HepG2 (cell line): ENCODE data around the gene NOBOX. TPM values are rescaled to one million over a fixed set of nuclear protein-coding genes. Genes with fewer than 3 reads are reported as not detected.
"Not testable (repeated sequence)": the region's sequence is repeated elsewhere in the genome, so short reads cannot be mapped to it uniquely, and the experiment has no call there.

Source experiments
- ATAC-seq: fragments of 200-7000 bp; cut with Tn5 transposase; 3 replicates; pipeline ENCODE4 v1.9.1; 2020; ENCODE audit warnings: mild to moderate bottlenecking, moderate library complexity
- BruUV-seq: library from RNA; stranded (reverse); fragments of 400-500 nt; replicated peaks from 2 replicates; lab custom pipeline; 2021; lab: Mats Ljungman, UMichigan
- CTCF ChIA-PET: fragments of 300-600 bp; formaldehyde crosslinking; extraction: SDS; loops from one replicate; lab custom pipeline; 2021; ENCODE audit warnings: low total read pairs, inconsistent platforms, low intra/inter-chr PET ratio; lab: Yijun Ruan, JAX
- POLR2A ChIA-PET: fragments of 350-600 bp; sonication (Branson Sonifier 250); formaldehyde crosslinking; loops from one replicate; lab custom pipeline; 2020; ENCODE audit warnings: antibody characterized with exemption, inconsistent platforms; lab: Yijun Ruan, JAX
- DNase-seq: peaks from one replicate; pipeline ENCODE4 v3.0.0-alpha.2; 2015; ENCODE audit warnings: low spot score
- FAIRE-seq: peaks from 3 replicates; lab custom pipeline; 2011; peaks lifted over from hg19 to GRCh38; lab: Jason Lieb, UNC
- H2AFZ ChIP-seq: one replicate; pipeline ENCODE4 v1.6.1; 2011; ENCODE audit warnings: low read length, inconsistent platforms
- H3K27ac ChIP-seq: fragments of 300-600 bp; 3 replicates; pipeline ENCODE4 v1.8.0; 2011; ENCODE audit warnings: mixed run types, mild to moderate bottlenecking, mixed read lengths, low read length, inconsistent platforms; ENCODE audit not compliant: insufficient read depth; ENCODE audit errors: extremely low read length
- H3K27me3 ChIP-seq, 2 experiments: fragments of 200-600 bp in 1 of 2; 2 replicates in 1 of 2; 3 replicates in 1 of 2; pipeline versions ENCODE4 v1.6.0 to v1.8.0; 2011; ENCODE audit warnings: low read length in 2 of 2, mild to moderate bottlenecking in 2 of 2, moderate library complexity in 2 of 2, inconsistent platforms in 1 of 2; ENCODE audit not compliant: insufficient read depth in 2 of 2, control insufficient read depth in 1 of 2
- H3K36me3 ChIP-seq, 2 experiments: fragments of 200-600 bp in 1 of 2; replicated peaks in 1 of 2; 2 replicates in 1 of 2; 3 replicates in 1 of 2; pipeline versions ENCODE4 v1.5.1 to v1.8.0; 2011; ENCODE audit warnings: low read length in 2 of 2, inconsistent platforms in 1 of 2; ENCODE audit not compliant: insufficient read depth in 2 of 2, control insufficient read depth in 1 of 2
- H3K4me1 ChIP-seq: 2 replicates; pipeline ENCODE4 v1.5.1; 2012; ENCODE audit warnings: low read length, inconsistent platforms; ENCODE audit not compliant: insufficient read depth
- H3K4me2 ChIP-seq: 2 replicates; pipeline ENCODE4 v1.6.0; 2011; ENCODE audit warnings: low read depth, low read length, inconsistent platforms
- H3K4me3 ChIP-seq, 3 experiments: fragments of 200-600 bp in 1 of 3; sonication (generic), shearing (Covaris generic) in 1 of 3; replicated peaks in 1 of 3; 2 replicates each; pipeline ENCODE4 v1.5.1; 2011 to 2016; ENCODE audit warnings: low read length in 3 of 3, inconsistent platforms in 2 of 3, low read depth in 2 of 3, mild to moderate bottlenecking in 2 of 3, control low read depth in 1 of 3, mixed read lengths in 1 of 3; ENCODE audit not compliant: insufficient read depth in 1 of 3
- H3K79me2 ChIP-seq: one replicate; pipeline ENCODE4 v1.6.1; 2011; ENCODE audit warnings: low read length, inconsistent platforms; ENCODE audit not compliant: insufficient read depth
- H3K9ac ChIP-seq: 2 replicates; pipeline ENCODE4 v1.6.0; 2011; ENCODE audit warnings: mild to moderate bottlenecking, low read depth, low read length, inconsistent platforms; ENCODE audit not compliant: insufficient read depth
- H3K9me3 ChIP-seq: 2 replicates; pipeline ENCODE4 v1.5.1; 2012; ENCODE audit warnings: mild to moderate bottlenecking, low read length
- H4K20me1 ChIP-seq: 2 replicates; pipeline ENCODE4 v1.6.0; 2011; ENCODE audit warnings: inconsistent platforms, mild to moderate bottlenecking, low read length, moderate library complexity; ENCODE audit not compliant: insufficient read depth
- WGBS: methylation state at CpG from one replicate; pipeline ENCODE4 v1.1.6; 2017; ENCODE audit warnings: low lambda C conversion rate; 5-methylcytosine and 5-hydroxymethylcytosine counted together
- in situ Hi-C: cut with HindIII; loops from 2 replicates; pipeline ENCODE4 v1.10.0; 2017; ENCODE audit warnings: low pct_unique_long_range_greater_than_20kb; ENCODE audit not compliant: extremely low pct_ligation_motif_present
- intact Hi-C: fragments of 100-400 bp; cut with micrococcal nuclease; formaldehyde crosslinking; loops from one replicate; pipeline ENCODE4 v1.10.0; 2022; ENCODE audit not compliant: unreplicated experiment
- polyA plus RNA-seq, 8 experiments: library from polyadenylated mRNA; depleted of rRNA in 3 of 8; stranded (reverse) in 7 of 8; unstranded in 1 of 8; fragments of >200 nt; fragmentation: Illumina TruSeq in 4 of 8; extraction: Trizol in 4 of 8; gene quantifications; 2 replicates each; pipeline versions ENCODE4 v1.2.1 to v1.2.3, GENCODE V29; 2011 to 2016; ENCODE audit warnings: low read depth in 4 of 8, missing spikeins in 1 of 8, mixed read lengths in 1 of 8; ENCODE audit not compliant: insufficient read depth in 1 of 8
- total RNA-seq, 5 experiments: library from RNA; depleted of rRNA; stranded (reverse); fragments of >200 nt; fragmentation: Illumina TruSeq; extraction: Trizol; gene quantifications; 2 replicates each; pipeline ENCODE4 v1.2.3, GENCODE V29; 2016; ENCODE audit warnings: low read depth in 1 of 5

Gene NOBOX
- total and polyA plus RNA-seq, 2 of the 13 experiments (the other 11 are each of a cell fraction or from before 2014, with no cell fraction given) = not detected

DNA sequence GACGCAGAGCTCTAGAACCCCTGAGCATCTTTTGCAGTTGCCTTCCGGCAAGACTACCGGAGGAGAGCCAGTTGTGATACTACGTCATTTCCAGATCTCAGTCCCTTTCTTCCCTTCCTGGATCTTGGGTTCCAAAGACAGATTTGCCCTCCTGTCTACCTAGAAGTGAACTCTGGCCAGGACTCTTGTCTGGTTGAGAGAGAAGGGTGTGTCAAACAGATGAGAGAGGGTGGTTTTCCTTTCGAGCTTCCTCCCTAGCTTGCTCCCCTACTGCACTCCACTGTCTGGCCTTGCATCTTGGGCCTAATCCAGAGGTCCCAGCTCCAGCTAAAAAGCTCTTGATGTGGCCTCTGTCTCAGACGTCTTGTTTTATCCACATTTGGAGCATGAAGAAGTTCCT is 47.3 kb downstream of the NOBOX start:
- CTCF ChIA-PET, H3K9ac ChIP-seq, H3K27ac ChIP-seq, H3K27me3 ChIP-seq, FAIRE-seq, H3K4me3 ChIP-seq, POLR2A ChIA-PET, H3K9me3 ChIP-seq, ATAC-seq, in situ Hi-C loops, intact Hi-C loops, H4K20me1 ChIP-seq, H3K36me3 ChIP-seq, DNase-seq, H3K79me2 ChIP-seq, BruUV-seq, H2AFZ ChIP-seq, H3K4me2 ChIP-seq, H3K4me1 ChIP-seq: not testable (repeated sequence)
- no CpG with 5 or more reads among the region's 6 CpGs for WGBS

DNA sequence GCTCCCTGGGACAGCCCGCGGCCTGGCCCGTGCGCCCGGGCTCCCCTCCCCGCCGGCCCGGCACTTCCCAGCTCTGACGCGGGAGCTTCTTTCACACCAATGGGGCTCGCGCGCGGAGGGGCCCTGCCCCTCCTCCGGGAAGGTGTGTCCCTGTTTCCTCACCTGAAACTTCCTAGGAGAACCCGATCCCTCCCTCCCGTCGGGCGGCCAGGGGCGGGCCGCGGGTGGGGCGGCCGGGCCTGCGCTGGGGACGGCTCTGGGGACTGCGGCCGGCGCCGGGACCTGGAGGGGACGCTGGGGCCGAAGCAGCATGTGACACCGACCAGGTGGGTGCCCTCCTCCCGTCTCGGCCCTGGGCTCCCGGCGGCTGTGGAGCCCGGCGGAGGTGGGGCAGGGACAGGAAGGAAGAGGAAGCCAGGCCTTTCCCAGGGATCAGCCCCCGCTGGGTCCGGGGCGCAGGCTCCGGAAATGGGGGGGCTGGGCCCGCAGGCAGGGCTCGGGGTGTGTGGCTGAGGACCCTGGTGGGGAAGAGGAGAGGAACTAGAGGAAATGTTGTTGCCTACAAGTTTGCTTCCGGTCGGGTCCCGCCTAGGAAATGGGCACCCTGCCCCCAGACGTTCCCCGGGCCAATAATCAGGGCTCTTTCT is 48.2 kb downstream of the NOBOX start, which contains the start of gene ARHGEF5:
ARHGEF5 (plus strand) TSS at position 227 of the 647 bp plus-strand sequence. CDS start 7,268 bp downstream, outside the sequence.
- H3K9ac ChIP-seq, H3K4me1 ChIP-seq, H3K27me3 ChIP-seq, POLR2A ChIA-PET, H3K36me3 ChIP-seq, DNase-seq, intact Hi-C loops, in situ Hi-C loops, H4K20me1 ChIP-seq, H3K4me3 ChIP-seq, H3K9me3 ChIP-seq, H3K79me2 ChIP-seq, BruUV-seq, CTCF ChIA-PET, FAIRE-seq, H3K4me2 ChIP-seq, H3K27ac ChIP-seq, H2AFZ ChIP-seq: not testable (repeated sequence)
- ATAC-seq = peak; percentile 90
- no CpG with 5 or more reads among the region's 50 CpGs for WGBS

DNA sequence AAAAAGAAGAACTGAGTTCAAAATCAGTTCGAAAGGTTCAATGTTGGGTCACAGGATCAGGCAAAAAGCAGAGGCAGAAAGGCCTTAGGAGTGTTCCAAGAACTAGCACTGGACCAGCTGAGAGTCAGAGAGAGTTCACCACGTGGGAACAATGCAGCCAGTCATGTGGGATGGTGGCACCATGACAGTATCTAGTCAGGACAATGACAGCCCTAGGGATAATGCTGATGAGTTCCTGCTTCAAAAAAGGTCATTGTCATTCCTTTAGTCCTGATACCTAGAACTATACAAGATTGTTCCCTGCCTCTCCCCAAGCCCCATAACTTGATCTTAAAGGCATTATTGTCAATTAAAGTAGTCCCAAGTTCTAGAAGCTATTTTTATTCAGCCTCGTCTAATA is 51.8 kb downstream of the NOBOX start:
- H4K20me1 ChIP-seq, H3K27me3 ChIP-seq, H3K27ac ChIP-seq, BruUV-seq, in situ Hi-C loops, H3K79me2 ChIP-seq, POLR2A ChIA-PET, H3K4me1 ChIP-seq, H3K4me2 ChIP-seq, H3K36me3 ChIP-seq, H3K4me3 ChIP-seq, ATAC-seq, FAIRE-seq, H3K9me3 ChIP-seq, DNase-seq, H2AFZ ChIP-seq, CTCF ChIA-PET, intact Hi-C loops, H3K9ac ChIP-seq: not testable (repeated sequence)
- WGBS = 5% methylated on average over 2 of the region's 3 CpGs

DNA sequence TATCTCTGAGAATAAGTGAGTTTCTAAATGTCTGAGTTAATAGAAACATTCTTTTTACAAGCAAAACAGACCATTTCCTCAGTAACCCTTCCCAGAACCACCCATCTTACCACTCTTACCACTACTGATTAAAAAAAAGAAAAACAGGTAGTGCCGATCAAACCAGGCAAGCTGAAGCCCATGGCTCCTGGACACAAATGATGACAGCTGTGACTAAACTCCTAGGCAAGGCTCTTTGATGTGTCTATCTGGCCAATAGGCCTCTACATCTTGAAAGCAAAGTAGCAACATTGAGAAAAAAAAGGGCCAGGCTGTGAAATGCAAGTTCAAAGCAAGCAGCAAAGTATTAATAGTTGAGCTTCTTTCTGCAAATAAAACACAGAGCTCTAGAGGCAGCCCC is 54.9 kb downstream of the NOBOX start:
- H3K4me3 ChIP-seq, H3K9ac ChIP-seq, H3K36me3 ChIP-seq, BruUV-seq, CTCF ChIA-PET, H2AFZ ChIP-seq, intact Hi-C loops, POLR2A ChIA-PET, H3K4me2 ChIP-seq, DNase-seq, H4K20me1 ChIP-seq, H3K79me2 ChIP-seq, H3K27ac ChIP-seq, H3K27me3 ChIP-seq, H3K9me3 ChIP-seq, H3K4me1 ChIP-seq, FAIRE-seq, in situ Hi-C loops, ATAC-seq: not testable (repeated sequence)
- no CpG with 5 or more reads among the region's 1 CpG for WGBS
